HG03097 (cell line): ENCODE data around the gene TSR1.

ENCODE experiments used
- ATAC-seq: cut with Tn5 transposase; IDR thresholded peaks from one replicate; pipeline ENCODE4 v1.9.1; 2021; ENCODE audit not compliant: unreplicated experiment, low FRiP score

The TSR1 gene

GRCh38 chr17:2369551-2370210 lies 33.4 kb upstream of the TSR1 start:
- ATAC-seq = no peak

DNA sequence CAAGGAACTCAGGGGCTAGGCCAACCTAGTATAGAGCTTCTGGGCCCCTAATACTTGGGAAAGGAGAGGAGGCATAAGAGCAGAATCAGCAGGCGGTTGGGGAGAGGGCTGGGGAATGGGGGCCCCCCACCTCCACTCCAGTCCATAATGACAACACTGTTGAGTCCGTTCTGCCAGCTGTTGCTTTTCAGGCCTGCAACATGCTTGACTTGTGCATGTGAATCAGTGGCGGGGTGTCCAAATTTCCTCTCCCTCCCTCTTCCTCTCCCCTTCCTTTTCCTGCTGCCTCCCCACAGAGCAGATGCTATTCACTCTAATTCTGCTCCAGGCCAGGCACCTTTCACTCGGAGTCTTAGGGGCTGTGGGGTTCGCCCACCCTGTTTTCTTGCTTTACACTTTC lies 32.8 kb upstream of the TSR1 start:
- ATAC-seq = no peak

DNA sequence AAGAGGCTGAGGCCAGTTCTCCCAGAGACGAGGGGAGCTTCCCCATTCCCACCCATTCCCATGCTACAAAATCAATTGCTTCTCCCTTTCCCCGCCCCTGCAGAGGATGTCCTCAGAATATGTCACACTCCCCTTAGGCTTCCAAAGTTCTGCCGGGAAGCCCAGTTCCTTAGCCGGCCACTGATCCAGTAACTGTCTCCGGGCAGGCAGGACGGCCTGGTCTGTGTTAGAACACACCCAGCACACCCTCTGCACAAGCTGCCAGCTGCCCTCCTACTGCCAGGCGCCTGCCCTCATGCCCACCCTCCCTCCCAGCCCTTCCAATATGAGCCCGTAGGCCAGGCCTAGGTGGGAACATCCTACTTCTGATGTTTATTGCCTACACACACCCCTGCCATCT lies 32.1 kb upstream of the TSR1 start:
- no peak for ATAC-seq

GRCh38 chr17:2366747-2367494 lies 30.7 kb upstream of the TSR1 start:
- no peak for ATAC-seq

GRCh38 chr17:2365132-2365531 lies 28.9 kb upstream of the TSR1 start:
- ATAC-seq = no peak

GRCh38 chr17:2364763-2365116 lies 28.5 kb upstream of the TSR1 start:
- ATAC-seq = no peak

DNA sequence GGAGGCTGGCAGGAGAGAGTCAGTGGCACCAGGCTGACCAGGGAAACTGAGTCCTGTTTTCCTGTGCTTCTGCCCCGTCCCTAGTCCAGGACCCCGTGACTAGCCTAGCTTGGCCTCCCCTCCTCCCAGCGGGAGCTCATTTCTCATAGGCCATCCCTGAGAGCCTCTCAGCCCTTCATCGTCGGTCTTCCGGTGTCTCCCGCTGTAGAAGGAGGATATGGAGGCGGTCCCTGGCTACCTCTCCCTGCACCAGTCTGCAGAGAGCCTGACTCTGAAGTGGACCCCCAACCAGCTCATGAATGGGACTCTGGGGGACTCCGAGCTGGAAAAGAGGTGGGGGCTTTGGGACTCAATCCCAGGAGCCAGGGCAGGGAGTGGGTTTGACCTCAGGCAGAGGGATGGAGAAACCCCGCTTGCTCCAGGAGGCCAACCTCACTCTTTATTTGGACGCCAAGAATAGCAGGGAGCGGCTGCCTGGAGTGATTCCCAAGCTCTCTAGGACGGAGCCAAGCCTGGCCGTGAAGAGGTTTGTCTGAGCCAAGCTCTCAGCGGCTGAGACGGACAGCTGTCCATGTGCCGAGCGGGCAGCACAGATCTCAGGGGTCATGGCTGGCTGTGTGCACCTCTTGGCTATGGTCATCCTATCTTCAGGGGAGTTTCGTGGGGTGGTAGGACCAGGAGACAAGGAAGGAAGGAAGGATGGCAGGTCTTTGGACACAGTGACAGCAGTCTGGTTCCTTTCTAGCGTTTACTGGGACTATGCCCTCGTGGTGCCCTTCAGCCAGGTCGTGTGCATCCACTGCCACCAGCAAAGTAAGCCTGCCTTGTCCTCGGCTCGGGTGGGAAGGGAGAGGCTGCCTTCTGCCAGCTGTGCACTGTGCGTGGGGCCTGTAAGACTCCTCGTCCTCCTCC lies 27.9 kb upstream of the TSR1 start:
- no peak for ATAC-seq

DNA sequence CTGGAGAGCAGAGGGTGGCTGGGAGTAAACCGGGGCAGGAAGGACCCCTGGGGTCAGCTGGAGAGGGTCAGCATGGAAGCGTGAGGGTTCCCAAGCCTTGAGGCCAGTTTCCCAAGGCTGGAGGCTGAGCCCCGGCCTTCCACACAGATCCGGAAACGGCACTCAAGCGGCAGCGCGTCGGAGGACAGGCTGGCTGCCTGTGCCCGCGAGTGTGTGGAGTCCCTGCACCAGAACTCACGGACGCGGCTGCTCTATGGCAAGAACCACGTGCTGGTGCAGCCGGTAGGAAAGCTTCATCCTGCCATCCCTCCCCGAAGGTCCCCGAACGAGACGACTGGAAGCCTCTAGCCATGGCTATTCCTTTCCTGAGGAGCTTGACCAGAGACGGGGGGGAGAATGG lies 27.1 kb upstream of the TSR1 start:
- ATAC-seq = no peak

GRCh38 chr17:2362881-2363280 lies 26.6 kb upstream of the TSR1 start:
- no peak for ATAC-seq

DNA sequence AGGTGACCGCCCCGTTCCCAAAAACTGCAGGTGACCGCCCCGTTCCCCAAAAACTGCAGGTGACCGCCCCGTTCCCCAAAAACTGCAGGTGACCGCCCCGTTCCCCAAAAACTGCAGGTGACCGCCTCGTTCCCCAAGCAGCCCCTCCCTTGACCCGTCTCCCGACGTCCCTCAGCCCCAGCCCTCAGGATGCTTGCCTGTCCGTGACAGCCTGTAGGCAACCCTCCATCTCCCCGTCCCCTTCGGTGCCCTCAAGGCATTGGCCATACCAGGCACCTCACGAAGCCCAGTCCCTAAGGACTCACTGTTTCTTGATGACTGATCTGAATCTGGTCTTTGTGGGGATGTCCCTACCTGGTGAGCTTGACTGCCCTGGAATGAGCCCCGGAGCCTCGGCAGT lies 26.2 kb upstream of the TSR1 start:
- ATAC-seq = no peak

- ATAC-seq = no peak
Observed at GRCh38 chr17:2362016-2362415, 25.8 kb upstream of the TSR1 start.

DNA sequence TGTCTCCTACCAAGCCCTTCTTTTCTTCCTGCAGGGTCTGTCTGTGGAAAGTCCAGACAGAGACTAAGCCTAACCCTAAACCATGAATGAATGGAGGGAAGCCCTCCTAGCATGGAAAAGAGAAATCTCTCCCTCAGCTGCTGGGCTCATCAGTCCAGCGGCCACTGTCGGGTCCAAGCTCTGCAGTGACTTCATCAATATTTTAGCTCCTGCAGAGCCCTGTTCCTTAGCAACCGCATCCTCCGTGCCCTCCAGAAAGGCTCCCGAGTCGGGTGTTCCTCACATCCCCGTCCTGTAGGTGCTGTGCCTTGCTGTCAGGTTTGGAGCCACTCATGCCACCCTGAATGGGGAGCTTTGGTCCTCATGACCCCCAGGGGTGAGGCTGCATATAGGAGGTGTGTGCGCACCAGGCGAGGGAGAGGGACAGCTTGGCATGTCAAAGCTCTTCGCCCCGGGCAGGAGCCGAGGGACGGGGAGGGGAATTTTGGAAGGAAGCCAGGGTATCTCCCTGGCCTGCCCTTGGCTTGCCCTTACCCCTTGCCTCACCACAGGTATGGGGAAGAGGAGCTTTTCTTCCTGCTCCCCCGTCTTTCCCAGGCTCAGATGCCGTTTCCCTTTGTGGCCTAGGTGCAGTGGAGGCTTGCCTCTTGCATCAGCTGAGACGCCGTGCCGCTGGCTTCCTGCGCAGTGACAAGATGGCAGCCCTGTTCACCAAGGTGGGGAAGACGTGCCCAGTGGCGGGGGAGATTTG lies 24.9 kb upstream of the TSR1 start:
- no peak for ATAC-seq

DNA sequence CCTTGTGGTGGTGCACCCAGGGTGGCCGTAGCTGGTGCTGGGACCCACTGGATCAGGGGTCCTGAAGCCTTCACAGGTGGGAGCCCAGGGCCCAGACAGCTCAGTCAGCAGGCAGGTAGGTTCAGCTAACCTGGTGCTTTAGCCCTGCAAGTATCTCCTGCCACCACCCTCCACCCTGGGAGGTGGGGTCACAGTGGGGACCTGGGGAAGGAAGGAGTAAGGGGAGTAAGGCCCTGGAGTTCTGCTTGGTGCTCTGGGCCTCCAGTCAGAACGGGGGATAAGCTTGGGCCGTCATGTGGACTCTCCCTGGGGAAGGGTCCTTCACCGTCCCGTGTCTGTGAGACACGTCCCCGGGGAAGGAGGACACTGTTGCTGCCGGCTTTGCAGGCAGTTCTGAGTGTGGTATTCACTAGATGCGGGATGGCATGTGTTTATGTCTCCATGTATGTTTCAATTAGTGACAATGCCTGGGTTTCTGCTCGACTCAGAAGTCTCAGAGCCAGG lies 21.7 kb upstream of the TSR1 start:
- ATAC-seq = no peak

- ATAC-seq = no peak
Observed at GRCh38 chr17:2357237-2357636, 21.0 kb upstream of the TSR1 start.

GRCh38 chr17:2354311-2354710 lies 18.1 kb upstream of the TSR1 start:
- no peak for ATAC-seq

DNA sequence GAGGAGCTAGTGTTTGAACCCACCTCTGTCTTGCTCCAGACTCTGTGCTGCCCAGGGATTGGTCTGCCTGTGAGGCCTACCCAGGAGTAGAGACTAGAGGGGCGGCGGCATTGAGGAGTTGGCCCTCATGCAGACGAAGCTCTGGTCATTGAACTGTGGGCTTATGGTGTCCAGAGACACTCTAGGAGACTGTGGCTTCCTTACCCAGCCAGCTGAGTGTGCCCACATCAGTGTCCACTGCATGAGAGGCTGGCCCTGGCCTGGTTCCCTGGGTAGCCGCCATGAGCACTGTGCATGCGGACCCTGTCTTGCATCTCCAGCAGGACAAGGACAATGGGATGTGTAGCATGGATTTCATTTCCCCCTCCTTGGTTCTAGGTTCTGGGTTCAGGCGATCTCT lies 15.0 kb upstream of the TSR1 start:
- no peak for ATAC-seq

- no peak for ATAC-seq
Observed at GRCh38 chr17:2347805-2348685, 11.8 kb upstream of the TSR1 start.

- ATAC-seq = no peak
Observed at GRCh38 chr17:2346475-2346874, 10.2 kb upstream of the TSR1 start.

- no peak for ATAC-seq
Observed at GRCh38 chr17:2344528-2344927, 8.3 kb upstream of the TSR1 start.

DNA sequence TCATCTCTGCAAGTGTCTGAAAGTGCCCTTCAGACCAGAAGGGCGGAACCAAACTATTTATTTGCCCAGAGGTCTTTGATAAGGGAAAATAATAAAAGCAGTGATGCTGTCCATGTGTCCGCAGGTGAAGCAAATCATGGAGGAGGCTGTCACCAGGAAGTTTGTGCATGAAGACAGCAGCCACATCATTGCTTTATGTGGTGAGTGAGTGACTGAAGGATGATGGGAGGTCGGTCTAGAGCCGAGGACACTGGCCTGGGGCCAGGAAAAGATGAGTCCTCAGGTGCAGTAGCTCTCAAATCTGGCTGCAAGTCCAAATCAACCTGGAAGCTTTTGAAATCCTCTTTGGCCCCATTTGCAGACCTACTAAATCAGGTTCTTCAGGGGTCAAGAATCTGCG lies 7.2 kb upstream of the TSR1 start:
- ATAC-seq = no peak
